Stimulated activated CD4-positive, alpha-beta T cell treated with anti-CD3 and anti-CD28 coated beads, TNF-alpha, amount 100 ng/mL, for 24 hours (primary cell): ENCODE data around the gene NPHP4.
"Not testable (repeated sequence)": the region's sequence is repeated elsewhere in the genome, so short reads cannot be mapped to it uniquely, and the experiment has no call there.

ENCODE experiments used
- DNase-seq, 3 experiments: peaks; one replicate each; pipeline ENCODE4 v3.0.0-alpha.2; 2020; ENCODE audit warnings: low read depth in 3 of 3

NPHP4 gene

GRCh38 chr1:5934058-5934884, 58.0 kb downstream of the NPHP4 start:
- no peak for DNase-seq

- DNase-seq = no peak
Measured at GRCh38 chr1:5933676-5934057, 58.6 kb downstream of the NPHP4 start.

- no peak for DNase-seq
Measured at GRCh38 chr1:5933050-5933449, 59.2 kb downstream of the NPHP4 start.

GRCh38 chr1:5928714-5929400, 63.4 kb downstream of the NPHP4 start:
- DNase-seq = no peak

- DNase-seq = no peak
Measured at GRCh38 chr1:5927506-5928370, 64.5 kb downstream of the NPHP4 start.

GRCh38 chr1:5926686-5927435, 65.4 kb downstream of the NPHP4 start:
- no peak for DNase-seq

- DNase-seq = not testable (repeated sequence)
Measured at GRCh38 chr1:5922700-5923330, 69.4 kb downstream of the NPHP4 start.

GRCh38 chr1:5921671-5922070, 70.6 kb downstream of the NPHP4 start:
- DNase-seq = no peak

GRCh38 chr1:5921129-5921528, 71.1 kb downstream of the NPHP4 start:
- DNase-seq = no peak

- no peak for DNase-seq
Measured at GRCh38 chr1:5920201-5920600, 72.0 kb downstream of the NPHP4 start.

- DNase-seq = no peak
Measured at GRCh38 chr1:5918275-5918649, 74.0 kb downstream of the NPHP4 start.

- no peak for DNase-seq
Measured at GRCh38 chr1:5917591-5918274, 74.5 kb downstream of the NPHP4 start.

- no peak for DNase-seq
Measured at GRCh38 chr1:5917281-5917590, 75.0 kb downstream of the NPHP4 start.

GRCh38 chr1:5916572-5917280, 75.5 kb downstream of the NPHP4 start:
- DNase-seq = no peak

GRCh38 chr1:5915587-5916571, 76.3 kb downstream of the NPHP4 start:
- peak in 1 of 3 experiments; percentile 11 for DNase-seq

GRCh38 chr1:5914676-5915365, 77.4 kb downstream of the NPHP4 start:
- DNase-seq = no peak

- DNase-seq = no peak
Measured at GRCh38 chr1:5913876-5914275, 78.3 kb downstream of the NPHP4 start.
